IMR-90 (cell line): ENCODE data around the gene RPP25.

Experiments
- MXI1 ChIP-seq: IDR thresholded peaks from 2 replicates; pipeline ENCODE4 v1.6.1; 2012; ENCODE audit warnings: low read depth, mild to moderate bottlenecking, low read length, moderate library complexity, borderline replicate concordance
- POLR2A ChIP-seq: IDR thresholded peaks from 2 replicates; pipeline ENCODE4 v1.6.1; 2012; ENCODE audit warnings: mild to moderate bottlenecking, low read depth, low read length
- TF ChIP-seq, protein P1 (sequence below): conservative IDR thresholded peaks from 2 replicates; pipeline ENCODE4 v1.5.1; 2012; ENCODE audit warnings: mild to moderate bottlenecking, low read depth, low read length, improper control_type of control experiment

DNA sequence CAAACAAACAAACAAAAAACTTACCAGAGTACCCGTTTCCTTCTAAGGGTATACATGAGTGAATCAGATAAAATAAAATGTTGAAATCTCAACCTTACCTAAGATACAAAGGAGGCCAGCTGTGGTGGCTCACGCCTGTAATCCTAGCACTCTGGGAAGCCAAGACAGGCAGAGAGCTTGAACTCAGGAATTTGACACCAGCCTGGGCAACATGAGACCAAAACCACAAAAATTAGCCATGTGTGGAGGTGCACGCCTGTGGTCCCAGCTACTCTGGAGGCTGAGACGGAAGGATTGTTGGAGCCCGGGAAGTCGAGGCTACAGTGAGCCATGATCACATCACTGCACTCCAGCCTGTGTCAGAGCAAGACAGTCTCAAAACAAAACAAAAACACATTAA lies 38.9 kb downstream of the RPP25 start:
- TF ChIP-seq, protein P1, sequence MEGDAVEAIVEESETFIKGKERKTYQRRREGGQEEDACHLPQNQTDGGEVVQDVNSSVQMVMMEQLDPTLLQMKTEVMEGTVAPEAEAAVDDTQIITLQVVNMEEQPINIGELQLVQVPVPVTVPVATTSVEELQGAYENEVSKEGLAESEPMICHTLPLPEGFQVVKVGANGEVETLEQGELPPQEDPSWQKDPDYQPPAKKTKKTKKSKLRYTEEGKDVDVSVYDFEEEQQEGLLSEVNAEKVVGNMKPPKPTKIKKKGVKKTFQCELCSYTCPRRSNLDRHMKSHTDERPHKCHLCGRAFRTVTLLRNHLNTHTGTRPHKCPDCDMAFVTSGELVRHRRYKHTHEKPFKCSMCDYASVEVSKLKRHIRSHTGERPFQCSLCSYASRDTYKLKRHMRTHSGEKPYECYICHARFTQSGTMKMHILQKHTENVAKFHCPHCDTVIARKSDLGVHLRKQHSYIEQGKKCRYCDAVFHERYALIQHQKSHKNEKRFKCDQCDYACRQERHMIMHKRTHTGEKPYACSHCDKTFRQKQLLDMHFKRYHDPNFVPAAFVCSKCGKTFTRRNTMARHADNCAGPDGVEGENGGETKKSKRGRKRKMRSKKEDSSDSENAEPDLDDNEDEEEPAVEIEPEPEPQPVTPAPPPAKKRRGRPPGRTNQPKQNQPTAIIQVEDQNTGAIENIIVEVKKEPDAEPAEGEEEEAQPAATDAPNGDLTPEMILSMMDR: no peak
- TF ChIP-seq POLR2A (no peak), MXI1 (no peak)
